Colonic mucosa (tissue), 4 donors: ENCODE results near the gene ZMYND8. TPM values are rescaled to one million over a fixed set of nuclear protein-coding genes. Genes with fewer than 3 reads are reported as not detected.
"Not testable (repeated sequence)": the region's sequence is repeated elsewhere in the genome, so short reads cannot be mapped to it uniquely, and the experiment has no call there.

Experiments used
- DNase-seq: peaks from one replicate; pipeline ENCODE4 v3.0.0-alpha.2; 2020
- H3K27ac ChIP-seq: fragments of 200-600 bp; one replicate; pipeline ENCODE4 v1.8.0; 2021
- H3K27me3 ChIP-seq: fragments of 200-600 bp; one replicate; pipeline ENCODE4 v1.8.0; 2021
- H3K36me3 ChIP-seq: fragments of 200-600 bp; one replicate; pipeline ENCODE4 v1.8.0; 2021
- H3K4me1 ChIP-seq: fragments of 200-600 bp; one replicate; pipeline ENCODE4 v1.8.0; 2021; ENCODE audit warnings: mild to moderate bottlenecking
- H3K4me3 ChIP-seq: fragments of 200-600 bp; one replicate; pipeline ENCODE4 v1.8.0; 2021
- H3K9ac ChIP-seq, 2 donors: one replicate each; pipeline ENCODE4 v1.7.0; 2013; ENCODE audit warnings: control low read depth in 2 of 2, low read depth in 2 of 2, low read length in 2 of 2
- H3K9me3 ChIP-seq: fragments of 200-600 bp; one replicate; pipeline ENCODE4 v1.8.0; 2021
- intact Hi-C: fragments of 100-400 bp; cut with DNase I; formaldehyde crosslinking; loops from one replicate; pipeline ENCODE4 v1.14.1; 2022
- total RNA-seq, 2 donors: library from RNA; stranded (reverse); fragmentation: NEBNext Ultra II Directional in 1 of 2; extraction: Animal tissue kit (Norgen Biotek cat#: 25700) in 1 of 2; gene quantifications; one replicate each; pipeline ENCODE4 v1.2.1, GENCODE V29; 2021
- TF ChIP-seq, protein P1 (sequence below): fragments of 200-600 bp; IDR thresholded peaks from one replicate; pipeline ENCODE4 v1.8.0; 2022; ENCODE audit warnings: antibody characterized with exemption, mild to moderate bottlenecking
- donor health status: healthy.
- donor health status: DM: no; HTN: no; CAD: no.
- donor health status: DM: no; HTN: no; CAD: no.

ZMYND8 gene
- total RNA-seq, 2 donors from 2014 or later = 45.4 to 53.1 TPM

GRCh38 chr20:47269309-47270165 is 87.0 kb downstream of the ZMYND8 start:
- H3K27me3 ChIP-seq = no peaks in the 10 kb centered on the region
- no peaks in the 10 kb centered on the region for H3K36me3 ChIP-seq
- intact Hi-C loops = loop anchor here (10.0 kb wide), 1 partner anchor 355 kb away; no protein-coding TSS in a partner anchor
- H3K27ac ChIP-seq = no peak overlapping the region
- TF ChIP-seq, protein P1, sequence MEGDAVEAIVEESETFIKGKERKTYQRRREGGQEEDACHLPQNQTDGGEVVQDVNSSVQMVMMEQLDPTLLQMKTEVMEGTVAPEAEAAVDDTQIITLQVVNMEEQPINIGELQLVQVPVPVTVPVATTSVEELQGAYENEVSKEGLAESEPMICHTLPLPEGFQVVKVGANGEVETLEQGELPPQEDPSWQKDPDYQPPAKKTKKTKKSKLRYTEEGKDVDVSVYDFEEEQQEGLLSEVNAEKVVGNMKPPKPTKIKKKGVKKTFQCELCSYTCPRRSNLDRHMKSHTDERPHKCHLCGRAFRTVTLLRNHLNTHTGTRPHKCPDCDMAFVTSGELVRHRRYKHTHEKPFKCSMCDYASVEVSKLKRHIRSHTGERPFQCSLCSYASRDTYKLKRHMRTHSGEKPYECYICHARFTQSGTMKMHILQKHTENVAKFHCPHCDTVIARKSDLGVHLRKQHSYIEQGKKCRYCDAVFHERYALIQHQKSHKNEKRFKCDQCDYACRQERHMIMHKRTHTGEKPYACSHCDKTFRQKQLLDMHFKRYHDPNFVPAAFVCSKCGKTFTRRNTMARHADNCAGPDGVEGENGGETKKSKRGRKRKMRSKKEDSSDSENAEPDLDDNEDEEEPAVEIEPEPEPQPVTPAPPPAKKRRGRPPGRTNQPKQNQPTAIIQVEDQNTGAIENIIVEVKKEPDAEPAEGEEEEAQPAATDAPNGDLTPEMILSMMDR = no peak
- no peaks in the 10 kb centered on the region for H3K4me1 ChIP-seq
- no peaks in the 10 kb centered on the region for H3K9me3 ChIP-seq
- no peak overlapping the region for H3K4me3 ChIP-seq
- H3K9ac ChIP-seq = no peak overlapping the region
- DNase-seq = no peak

GRCh38 chr20:47267621-47268020 is 88.9 kb downstream of the ZMYND8 start:
- TF ChIP-seq, protein P1 = no peak
- Histone ChIP-seq H3K4me3 (no peak overlapping the region), H3K27me3 (no peaks in the 10 kb centered on the region), H3K27ac (no peak overlapping the region), H3K4me1 (no peaks in the 10 kb centered on the region), H3K9ac (no peak overlapping the region), H3K36me3 (no peaks in the 10 kb centered on the region), H3K9me3 (no peaks in the 10 kb centered on the region)
- intact Hi-C loops = no loop called here
- DNase-seq = no peak

DNA sequence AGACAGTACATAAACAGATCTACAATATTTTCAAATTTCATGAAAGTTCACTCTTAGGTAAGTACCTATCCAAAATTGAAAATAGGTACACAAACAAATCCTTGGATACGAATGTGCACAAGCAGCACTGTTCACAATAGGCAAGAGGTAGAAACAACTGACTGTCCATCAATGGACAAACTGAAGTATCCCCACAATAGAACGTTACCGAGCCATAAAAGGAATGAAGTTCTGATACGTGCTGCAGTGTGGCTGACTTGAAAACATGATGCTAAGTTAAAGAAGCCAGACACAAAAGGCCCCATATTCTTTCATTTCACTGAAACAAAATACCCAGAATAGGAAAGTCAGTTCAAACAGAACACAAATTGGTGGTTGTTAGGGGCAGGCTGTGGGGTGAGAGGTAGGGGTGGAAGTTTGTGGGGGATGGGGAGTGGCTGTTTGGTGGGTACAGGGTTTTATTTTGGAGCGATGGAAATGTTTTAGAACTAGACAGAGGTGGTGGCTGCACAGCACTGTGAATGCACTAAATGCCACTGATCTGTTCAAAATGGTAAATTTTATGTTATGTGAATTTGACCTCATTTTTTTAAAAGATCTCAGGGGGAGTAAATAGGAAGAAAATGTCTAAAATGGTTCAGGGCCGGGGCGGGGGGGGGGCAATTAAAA is 89.5 kb downstream of the ZMYND8 start:
- intact Hi-C loops = no loop called here
- H3K9me3 ChIP-seq = no peaks in the 10 kb centered on the region
- H3K36me3 ChIP-seq = no peaks in the 10 kb centered on the region
- DNase-seq = no peak
- H3K4me3 ChIP-seq = no peak overlapping the region
- H3K9ac ChIP-seq = no peak overlapping the region
- no peak overlapping the region for H3K27ac ChIP-seq
- no peaks in the 10 kb centered on the region for H3K4me1 ChIP-seq
- TF ChIP-seq, protein P1 = no peak
- H3K27me3 ChIP-seq = no peaks in the 10 kb centered on the region

- intact Hi-C loops = no loop called here
Observed at GRCh38 chr20:47265984-47266383, 90.5 kb downstream of the ZMYND8 start.

DNA sequence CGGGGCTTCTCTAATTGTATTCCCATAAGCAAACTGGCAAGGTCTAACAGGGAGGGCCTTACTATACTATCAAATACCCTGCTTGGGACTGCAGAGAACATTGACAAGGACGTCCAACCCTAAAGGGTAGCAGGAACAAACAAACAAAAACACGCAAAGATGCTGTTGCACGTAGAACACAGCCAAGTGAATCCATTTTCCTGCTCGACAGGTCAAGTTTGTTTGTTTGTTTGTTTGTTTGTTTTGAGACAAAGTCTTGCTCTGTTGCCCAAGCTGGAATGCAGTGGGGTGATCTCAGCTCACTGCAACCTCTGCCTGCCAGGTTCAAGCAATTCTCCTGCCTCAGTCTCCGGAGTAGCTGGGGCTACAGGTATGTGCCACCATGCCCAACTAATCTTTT is 91.3 kb downstream of the ZMYND8 start:
- Histone ChIP-seq H3K9ac (no peak overlapping the region), H3K27me3 (no peaks in the 10 kb centered on the region), H3K4me3 (no peak overlapping the region), H3K36me3 (peaks cover 5% of the 10 kb centered on the region), H3K4me1 (no peaks in the 10 kb centered on the region), H3K27ac (no peak overlapping the region), H3K9me3 (no peaks in the 10 kb centered on the region)
- no peak for DNase-seq
- TF ChIP-seq, protein P1 = no peak
- intact Hi-C loops = no loop called here

More at GRCh38 chr20:47265984-47266383, 90.5 kb downstream of the ZMYND8 start:
- Histone ChIP-seq H3K9me3 (no peaks in the 10 kb centered on the region), H3K36me3 (no peaks in the 10 kb centered on the region), H3K4me1 (no peaks in the 10 kb centered on the region), H3K27me3 (no peaks in the 10 kb centered on the region), H3K9ac (no peak overlapping the region), H3K4me3 (no peak overlapping the region), H3K27ac (no peak overlapping the region)
- no peak for DNase-seq
- TF ChIP-seq, protein P1 = no peak

DNA sequence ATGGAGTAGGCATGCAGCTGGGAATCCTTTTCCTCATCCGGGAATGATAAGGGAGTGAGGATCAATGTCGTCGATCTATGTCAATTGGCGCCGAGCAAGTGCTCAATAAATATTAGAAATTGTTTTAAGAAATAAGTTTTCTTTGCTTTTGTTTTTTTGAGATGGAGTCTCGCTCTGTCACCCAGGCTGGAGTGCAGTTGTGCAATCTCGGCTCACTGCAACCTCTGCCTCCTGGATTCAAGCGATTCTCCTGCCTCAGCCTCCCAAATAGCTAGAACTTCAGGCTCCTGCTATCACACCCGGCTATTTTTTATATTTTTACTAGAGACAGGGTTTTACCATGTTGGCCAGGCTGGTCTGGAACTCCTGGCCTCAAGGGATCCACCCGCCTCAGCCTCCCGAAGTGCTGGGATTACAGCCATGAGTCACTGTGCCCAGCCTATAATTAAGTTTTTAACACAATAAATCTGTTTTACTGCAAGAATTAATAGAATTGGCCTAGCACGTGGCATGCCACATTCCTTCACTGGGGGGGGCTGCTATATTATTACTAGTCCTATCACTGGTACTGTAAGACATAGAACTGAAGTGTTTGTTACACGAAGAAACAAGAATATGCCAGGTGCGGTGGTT is 92.2 kb downstream of the ZMYND8 start:
- H3K9ac ChIP-seq, H3K4me1 ChIP-seq, DNase-seq, H3K4me3 ChIP-seq, H3K9me3 ChIP-seq, H3K27me3 ChIP-seq, intact Hi-C loops, H3K27ac ChIP-seq, H3K36me3 ChIP-seq: not testable (repeated sequence)
